Karpas-422 (cell line): ENCODE measurements around the gene CFAP70. TPM values are rescaled to one million over a fixed set of nuclear protein-coding genes. Genes with fewer than 3 reads are reported as not detected.

ENCODE experiments used
- DNase-seq: peaks from one replicate; pipeline ENCODE4 v3.0.0-alpha.2; 2015
- H2AFZ ChIP-seq: fragments of 200-600 bp; sonication (generic); 2 replicates; pipeline ENCODE4 v1.6.1; 2014; ENCODE audit warnings: antibody characterized with exemption, low read length, mixed read lengths
- H3K27ac ChIP-seq: fragments of 200-600 bp; sonication (generic); 2 replicates; pipeline ENCODE4 v1.5.1; 2014; ENCODE audit warnings: mild to moderate bottlenecking, low read length, moderate library complexity
- H3K27me3 ChIP-seq: fragments of 200-600 bp; sonication (generic); 2 replicates; pipeline ENCODE4 v1.6.1; 2014; ENCODE audit warnings: low read length, mixed read lengths
- H3K36me3 ChIP-seq: fragments of 200-600 bp; sonication (generic); 2 replicates; pipeline ENCODE4 v1.6.1; 2014; ENCODE audit warnings: low read length, mixed read lengths; ENCODE audit not compliant: insufficient read depth
- H3K4me1 ChIP-seq: fragments of 200-600 bp; sonication (generic); 2 replicates; pipeline ENCODE4 v1.6.1; 2014; ENCODE audit warnings: mild to moderate bottlenecking, low read length, mixed read lengths
- H3K4me2 ChIP-seq: fragments of 200-600 bp; sonication (generic); 2 replicates; pipeline ENCODE4 v1.6.1; 2014; ENCODE audit warnings: low read length, low read depth, mild to moderate bottlenecking; ENCODE audit not compliant: poor library complexity, severe bottlenecking
- H3K4me3 ChIP-seq: fragments of 200-600 bp; sonication (generic); 2 replicates; pipeline ENCODE4 v1.5.1; 2014; ENCODE audit warnings: mild to moderate bottlenecking, antibody characterized with exemption, low read length, mixed read lengths
- H3K79me2 ChIP-seq: fragments of 200-600 bp; sonication (generic); 2 replicates; pipeline ENCODE4 v1.6.1; 2014; ENCODE audit warnings: mild to moderate bottlenecking, low read length, mixed read lengths
- H3K9ac ChIP-seq: fragments of 200-600 bp; sonication (generic); 2 replicates; pipeline ENCODE4 v1.6.0; 2014; ENCODE audit warnings: low read length
- H3K9me2 ChIP-seq: fragments of 200-600 bp; sonication (generic), shearing (Covaris generic); replicated peaks from 2 replicates; pipeline ENCODE4 v1.6.0; 2014; ENCODE audit warnings: mild to moderate bottlenecking, low read length, moderate library complexity; ENCODE audit not compliant: insufficient read depth
- H3K9me3 ChIP-seq: fragments of 300-700, 200-600 bp; sonication (generic); 2 replicates; pipeline ENCODE4 v1.6.1; 2014; ENCODE audit warnings: low read length, mixed read lengths
- H4K20me1 ChIP-seq: fragments of 200-600 bp; sonication (generic); 2 replicates; pipeline ENCODE4 v1.6.1; 2014; ENCODE audit warnings: mild to moderate bottlenecking, antibody characterized with exemption, low read length, low read depth; ENCODE audit not compliant: insufficient read depth
- total RNA-seq: library from RNA; depleted of rRNA; stranded (reverse); fragments of >200 nt; shearing (Covaris generic); gene quantifications from 2 replicates; pipeline ENCODE4 v1.2.3, GENCODE V29; 2014; ENCODE audit warnings: low replicate concordance; rRNA removed

Gene CFAP70
- total RNA-seq, result 14.2 and 14.4 TPM in 2 replicates

GRCh38 chr10:73358331-73359279, at the start of gene CFAP70:
Gene CFAP70 (minus strand): TSS chr10:73358864. CDS start chr10:73354796, 4,068 bp downstream.
- H3K4me1 ChIP-seq, result peaks cover 12% of the 10 kb centered on the region
- H3K9me2 ChIP-seq, result no peaks in the 10 kb centered on the region
- peak; percentile 95 for DNase-seq
- no peaks in the 10 kb centered on the region for H3K79me2 ChIP-seq
- H3K4me2 ChIP-seq, result peak within 1 kb of the TSS; percentile 82
- peak within 1 kb of the TSS; percentile 75 for H3K9ac ChIP-seq
- no peaks in the 10 kb centered on the region for H4K20me1 ChIP-seq
- no peaks in the 10 kb centered on the region for H3K9me3 ChIP-seq
- peak within 1 kb of the TSS; percentile 69 for H3K4me3 ChIP-seq
- peaks cover 4% of the 10 kb centered on the region; the same call in 1 of the 2 replicates for H3K36me3 ChIP-seq
- H2AFZ ChIP-seq, result peak within 1 kb of the TSS; percentile 40; the same call in 1 of the 2 replicates
- peak within 1 kb of the TSS; percentile 26; the same call in 1 of the 2 replicates for H3K27ac ChIP-seq
- H3K27me3 ChIP-seq, result no peaks in the 10 kb centered on the region

DNA sequence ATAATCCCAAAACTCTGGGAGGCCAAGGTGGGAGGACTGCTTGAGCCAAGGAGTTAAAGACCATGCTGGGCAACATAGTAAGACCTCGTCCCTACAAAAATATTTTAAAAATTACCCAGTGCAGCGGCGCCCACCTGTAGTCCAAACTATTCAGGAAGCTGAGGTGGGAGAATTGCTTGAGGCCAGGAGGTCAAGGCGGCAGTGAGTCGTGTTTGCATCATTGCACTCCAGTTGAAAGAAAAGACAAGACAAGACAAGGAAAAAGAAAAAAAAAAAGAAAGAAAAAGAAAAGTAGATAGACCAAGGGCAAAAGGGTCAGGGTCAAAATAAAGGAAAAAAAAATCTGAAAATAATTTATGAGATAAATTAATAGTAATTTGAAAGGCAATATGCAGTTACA, 49.4 kb upstream of the CFAP70 start:
- Histone ChIP-seq H3K9me2 (no peaks in the 10 kb centered on the region), H2AFZ (no peak overlapping the region), H3K9ac (no peak overlapping the region), H3K36me3 (no peaks in the 10 kb centered on the region; the same call in 1 of the 2 replicates), H3K4me1 (peaks cover 72% of the 10 kb centered on the region), H3K79me2 (peaks cover 100% of the 10 kb centered on the region), H3K4me2 (no peak overlapping the region), H3K27ac (no peak overlapping the region), H3K4me3 (no peak overlapping the region), H3K27me3 (no peaks in the 10 kb centered on the region), H3K9me3 (no peaks in the 10 kb centered on the region), H4K20me1 (peaks cover 5% of the 10 kb centered on the region; the same call in 1 of the 2 replicates)
- no peak for DNase-seq

GRCh38 chr10:73407495-73407894, 48.8 kb upstream of the CFAP70 start:
- Histone ChIP-seq H3K4me3 (no peak overlapping the region), H2AFZ (no peak overlapping the region), H3K9me2 (no peaks in the 10 kb centered on the region), H3K9ac (no peak overlapping the region), H4K20me1 (peaks cover 5% of the 10 kb centered on the region; the same call in 1 of the 2 replicates), H3K79me2 (peaks cover 100% of the 10 kb centered on the region), H3K36me3 (no peaks in the 10 kb centered on the region; the same call in 1 of the 2 replicates), H3K4me2 (no peak overlapping the region), H3K27me3 (no peaks in the 10 kb centered on the region), H3K9me3 (no peaks in the 10 kb centered on the region), H3K4me1 (peaks cover 70% of the 10 kb centered on the region), H3K27ac (no peak overlapping the region)
- peak; percentile 49 for DNase-seq

DNA sequence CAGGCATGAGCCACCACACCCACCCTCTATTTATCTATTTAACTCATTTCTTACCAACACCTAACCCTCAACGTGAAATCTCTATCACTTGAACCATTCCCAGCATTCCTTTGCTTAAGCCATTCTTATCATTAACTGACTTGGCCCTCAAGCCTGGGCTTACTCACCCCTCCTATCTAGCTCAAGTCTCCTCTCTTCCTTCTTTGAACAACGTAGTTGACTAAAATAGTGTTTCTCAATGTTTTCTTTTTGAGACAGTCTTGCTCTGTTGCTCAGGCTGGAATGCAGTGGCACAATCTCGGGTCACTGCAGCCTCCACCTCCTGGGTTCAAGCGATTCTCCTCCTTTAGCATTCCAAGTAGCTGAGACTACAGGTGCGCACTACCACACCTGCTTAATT, 48.2 kb upstream of the CFAP70 start:
- H2AFZ ChIP-seq, result no peak overlapping the region
- peak overlapping the region; percentile 61 for H3K4me2 ChIP-seq
- H3K4me3 ChIP-seq, result no peak overlapping the region
- peaks cover 5% of the 10 kb centered on the region; the same call in 1 of the 2 replicates for H4K20me1 ChIP-seq
- DNase-seq, result no peak
- H3K27me3 ChIP-seq, result no peaks in the 10 kb centered on the region
- H3K4me1 ChIP-seq, result peaks cover 64% of the 10 kb centered on the region
- no peaks in the 10 kb centered on the region; the same call in 1 of the 2 replicates for H3K36me3 ChIP-seq
- H3K9ac ChIP-seq, result no peak overlapping the region
- peak overlapping the region; percentile 80 for H3K27ac ChIP-seq
- no peaks in the 10 kb centered on the region for H3K9me3 ChIP-seq
- H3K9me2 ChIP-seq, result no peaks in the 10 kb centered on the region
- peaks cover 100% of the 10 kb centered on the region for H3K79me2 ChIP-seq

DNA sequence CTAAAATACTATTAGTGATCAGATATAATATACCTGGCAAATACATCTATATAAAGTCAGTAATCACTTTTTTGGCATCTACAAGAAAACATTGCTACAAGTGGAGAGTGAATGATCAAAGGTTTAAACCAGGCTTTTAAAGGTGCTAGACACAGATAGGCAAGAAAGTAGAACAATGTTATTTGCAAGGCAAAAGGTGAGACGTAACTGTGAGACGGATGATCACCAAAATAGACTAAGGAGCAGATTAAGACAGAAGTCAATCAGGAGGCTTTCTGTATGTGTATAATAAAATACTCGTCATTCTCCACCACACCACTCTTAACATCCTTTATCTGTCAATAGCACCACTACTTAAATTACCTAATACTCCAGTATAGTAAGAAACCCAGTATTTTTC, 46.9 kb upstream of the CFAP70 start:
- peaks cover 62% of the 10 kb centered on the region for H3K4me1 ChIP-seq
- H3K9me3 ChIP-seq, result no peaks in the 10 kb centered on the region
- peak overlapping the region; percentile 14; the same call in 1 of the 2 replicates for H3K9ac ChIP-seq
- H3K4me2 ChIP-seq, result peak overlapping the region; percentile 61
- H3K4me3 ChIP-seq, result peak overlapping the region; percentile 4; the same call in 1 of the 2 replicates
- H3K9me2 ChIP-seq, result no peaks in the 10 kb centered on the region
- peaks cover 5% of the 10 kb centered on the region; the same call in 1 of the 2 replicates for H4K20me1 ChIP-seq
- H3K27ac ChIP-seq, result peak overlapping the region; percentile 80
- H3K36me3 ChIP-seq, result no peaks in the 10 kb centered on the region
- peak; percentile 71 for DNase-seq
- H3K27me3 ChIP-seq, result no peaks in the 10 kb centered on the region
- no peak overlapping the region for H2AFZ ChIP-seq
- peaks cover 98% of the 10 kb centered on the region for H3K79me2 ChIP-seq

DNA sequence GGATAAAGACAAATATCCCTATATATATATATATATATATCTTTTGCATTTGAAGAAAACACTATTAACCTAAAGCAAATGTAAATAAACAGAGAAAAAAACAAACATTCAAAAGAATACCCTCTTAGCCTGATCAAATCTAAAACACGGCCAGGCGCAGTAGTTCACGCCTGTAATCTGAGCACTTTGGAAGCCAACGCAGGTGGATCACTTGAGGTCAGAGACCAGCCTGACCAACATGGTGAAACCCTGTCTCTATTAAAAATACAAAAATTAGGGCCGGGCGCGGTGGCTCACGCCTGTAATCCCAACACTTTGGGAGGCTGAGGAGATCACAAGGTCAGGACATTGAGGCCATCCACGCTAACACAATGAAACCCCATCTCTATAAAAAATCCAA, 46.0 kb upstream of the CFAP70 start:
- Histone ChIP-seq H3K9me2 (no peaks in the 10 kb centered on the region), H3K4me2 (no peak overlapping the region), H3K79me2 (peaks cover 97% of the 10 kb centered on the region), H4K20me1 (peaks cover 5% of the 10 kb centered on the region; the same call in 1 of the 2 replicates), H3K27ac (peak overlapping the region; percentile 80), H3K4me3 (no peak overlapping the region), H2AFZ (no peak overlapping the region), H3K9me3 (no peaks in the 10 kb centered on the region), H3K36me3 (no peaks in the 10 kb centered on the region), H3K27me3 (no peaks in the 10 kb centered on the region), H3K4me1 (peaks cover 53% of the 10 kb centered on the region), H3K9ac (no peak overlapping the region)
- DNase-seq, result no peak

GRCh38 chr10:73401636-73402035, 43.0 kb upstream of the CFAP70 start:
- Histone ChIP-seq H3K4me3 (no peak overlapping the region), H3K27ac (no peak overlapping the region), H3K36me3 (peaks cover 11% of the 10 kb centered on the region), H3K27me3 (no peaks in the 10 kb centered on the region), H2AFZ (no peak overlapping the region), H3K4me1 (peaks cover 30% of the 10 kb centered on the region), H3K9me3 (no peaks in the 10 kb centered on the region), H3K9me2 (no peaks in the 10 kb centered on the region), H3K79me2 (peaks cover 90% of the 10 kb centered on the region), H4K20me1 (no peaks in the 10 kb centered on the region), H3K4me2 (no peak overlapping the region), H3K9ac (no peak overlapping the region)
- no peak for DNase-seq

- Histone ChIP-seq H3K4me2 (no peak overlapping the region), H3K27me3 (no peaks in the 10 kb centered on the region), H3K27ac (no peak overlapping the region), H3K9ac (no peak overlapping the region), H2AFZ (no peak overlapping the region), H3K4me3 (no peak overlapping the region), H3K4me1 (peaks cover 7% of the 10 kb centered on the region), H4K20me1 (no peaks in the 10 kb centered on the region), H3K9me3 (no peaks in the 10 kb centered on the region), H3K79me2 (peaks cover 79% of the 10 kb centered on the region), H3K36me3 (peaks cover 30% of the 10 kb centered on the region), H3K9me2 (no peaks in the 10 kb centered on the region)
- DNase-seq, result no peak
Measured at GRCh38 chr10:73399063-73399462, 40.4 kb upstream of the CFAP70 start.
